ENCODE measurements around the gene VPS52. TPM values are rescaled to one million over a fixed set of nuclear protein-coding genes. Genes with fewer than 3 reads are reported as not detected.

VPS52 gene
- total RNA-seq, 2 experiments from 2014 or later: 31.2 to 34.3 TPM

DNA sequence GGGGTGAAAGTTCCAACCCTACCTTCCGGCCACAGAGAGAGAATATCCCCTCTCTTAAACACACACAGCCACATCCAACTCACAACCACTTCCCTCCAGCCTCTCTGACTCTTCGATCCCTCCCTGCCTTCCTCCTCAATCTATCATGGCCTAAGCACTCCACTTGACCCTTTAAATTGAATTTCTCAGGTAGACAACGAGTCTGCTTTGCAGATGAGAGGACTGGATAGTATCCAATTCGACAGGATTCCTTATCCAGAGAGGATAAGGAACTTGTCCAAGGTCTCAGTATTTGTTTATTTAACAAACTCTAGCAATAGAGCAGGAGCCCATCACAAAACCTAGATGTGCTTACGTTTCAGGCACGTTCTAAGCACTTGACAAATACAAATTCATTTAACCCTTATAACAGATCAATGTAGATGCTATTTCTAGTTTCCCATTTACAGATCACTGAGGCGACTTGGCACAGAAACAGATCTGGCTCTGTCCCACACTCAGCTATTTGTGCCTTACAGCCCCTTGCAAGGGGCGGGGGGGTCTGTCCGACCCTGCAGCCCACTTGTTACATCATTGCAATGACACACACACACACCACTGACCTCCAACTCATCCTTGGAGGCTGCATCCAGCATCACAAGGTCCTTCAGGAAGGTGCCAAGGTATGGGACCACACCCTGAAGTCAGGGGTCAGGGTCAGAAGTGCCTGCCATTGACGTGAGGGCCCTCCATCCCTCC, 22.6 kb upstream of the VPS52 start:
- no peak for TF ChIP-seq CTCF (IDR thresholded peaks at IDR 0.05)
- ChIA-PET POLR2A (interaction anchor here (13.9 kb wide), 1 partner anchor 16 kb away, joined by 261 read pairs; the partner anchor contains the start of gene B3GALT4), CTCF (interaction anchor here (1.0 kb wide), 1 partner anchor 17 kb away, joined by 3 read pairs; the partner anchor contains the start of gene B3GALT4)
- intact Hi-C loops (cut with micrococcal nuclease): no loop called here
- Mint-ChIP-seq H3K36me3 (ENCODE audit: low read depth) (peaks cover 28% of the 10 kb centered on the region), H3K27me3 (no peaks in the 10 kb centered on the region), H3K4me1 (ENCODE audit: low read depth) (peaks cover 25% of the 10 kb centered on the region), H3K9me3 (no peaks in the 10 kb centered on the region), H3K27ac (peak overlapping the region; percentile 18), H3K4me3 (no peak overlapping the region)
- DNase-seq (no peak), ATAC-seq (no peak)

- Mint-ChIP-seq H3K4me1 (ENCODE audit: low read depth) (peaks cover 27% of the 10 kb centered on the region), H3K27ac (no peak overlapping the region), H3K36me3 (ENCODE audit: low read depth) (peaks cover 30% of the 10 kb centered on the region), H3K9me3 (no peaks in the 10 kb centered on the region), H3K4me3 (no peak overlapping the region), H3K27me3 (no peaks in the 10 kb centered on the region)
- TF ChIP-seq CTCF (IDR thresholded peaks at IDR 0.05): no peak
- ChIA-PET CTCF (interaction anchor here (1.5 kb wide), 1 partner anchor 167 kb away, joined by 3 read pairs; no protein-coding TSS in a partner anchor), POLR2A (interaction anchor here (0.6 to 13.9 kb wide), 4 partner anchors 15 to 126 kb away, joined by 3 to 261 read pairs (median 35); partner anchors contain the start of genes B3GALT4, RPS18, TAPBP and VPS52)
- no peak for DNase-seq
- intact Hi-C loops (cut with micrococcal nuclease): no loop called here
- ATAC-seq: no peak
Measured at GRCh38 chr6:33292996-33293682, 21.5 kb upstream of the VPS52 start.

- H3K4me3 Mint-ChIP-seq: peak overlapping the region; percentile 89
- H3K36me3 Mint-ChIP-seq (ENCODE audit: low read depth): peaks cover 44% of the 10 kb centered on the region
- no peak for ATAC-seq
- H3K4me1 Mint-ChIP-seq (ENCODE audit: low read depth): peaks cover 33% of the 10 kb centered on the region
- peak overlapping the region; percentile 89 for H3K27ac Mint-ChIP-seq
- intact Hi-C loops (cut with micrococcal nuclease): no loop called here
- TF ChIP-seq CTCF (IDR thresholded peaks at IDR 0.05): no peak
- H3K9me3 Mint-ChIP-seq: no peaks in the 10 kb centered on the region
- ChIA-PET CTCF (interaction anchor here (0.8 to 4.6 kb wide), 6 partner anchors 9 to 100 kb away, joined by 3 to 35 read pairs (median 6); partner anchors contain the start of genes B3GALT4, RGL2, RPS18 and VPS52), POLR2A (interaction anchor here (1.2 to 13.9 kb wide), 9 partner anchors 9 to 132 kb away, joined by 4 to 261 read pairs (median 12); partner anchors contain the start of genes B3GALT4, RGL2, RPS18 and TAPBP)
- H3K27me3 Mint-ChIP-seq: no peaks in the 10 kb centered on the region
- DNase-seq: no peak
Measured at GRCh38 chr6:33290459-33290858, 18.8 kb upstream of the VPS52 start.

DNA sequence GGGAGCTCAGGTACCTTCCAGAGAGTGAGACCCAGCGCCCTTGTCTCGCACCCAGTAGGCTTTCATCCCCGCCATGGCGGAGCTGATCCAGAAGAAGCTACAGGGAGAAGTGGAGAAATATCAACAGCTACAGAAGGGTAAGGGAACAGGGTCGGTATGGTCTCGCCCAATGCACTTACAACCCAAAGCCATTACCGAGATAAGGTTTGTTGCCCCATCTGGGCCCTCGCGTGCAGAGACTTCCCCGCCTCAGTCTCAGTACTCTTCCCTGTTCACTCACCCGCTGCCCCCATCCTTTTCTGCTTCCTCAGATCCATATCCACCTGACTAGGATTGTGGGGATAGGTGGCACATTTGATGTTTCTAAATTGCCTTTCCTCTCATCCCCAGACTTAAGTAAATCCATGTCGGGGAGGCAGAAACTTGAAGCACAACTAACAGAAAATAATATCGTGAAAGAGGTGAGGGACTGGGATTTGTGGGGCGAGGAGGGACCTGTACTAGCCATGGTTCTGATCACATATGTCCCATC, 18.2 kb upstream of the VPS52 start:
- CTCF ChIA-PET: interaction anchor here (0.7 to 4.6 kb wide), 7 partner anchors 10 to 101 kb away, joined by 3 to 35 read pairs (median 5); partner anchors contain the start of genes B3GALT4, RGL2, RPS18 and VPS52
- H3K27me3 Mint-ChIP-seq: no peaks in the 10 kb centered on the region
- H3K36me3 Mint-ChIP-seq (ENCODE audit: low read depth): peaks cover 45% of the 10 kb centered on the region

More for the DNA sequence above, 18.2 kb upstream of the VPS52 start:
- Mint-ChIP-seq H3K4me3 (peak overlapping the region; percentile 89), H3K9me3 (no peaks in the 10 kb centered on the region), H3K4me1 (ENCODE audit: low read depth) (peaks cover 33% of the 10 kb centered on the region), H3K27ac (peak overlapping the region; percentile 89)
- ATAC-seq (peak; percentile 1), DNase-seq (peak; percentile 24)
- intact Hi-C loops (cut with micrococcal nuclease): no loop called here
- POLR2A ChIA-PET: interaction anchor here (1.2 to 13.9 kb wide), 10 partner anchors 9 to 141 kb away, joined by 3 to 261 read pairs (median 10); partner anchors contain the start of genes B3GALT4, RGL2, RPS18 and TAPBP
- TF ChIP-seq CTCF (IDR thresholded peaks at IDR 0.05): no peak

Measured in activated CD8-positive, alpha-beta T cell treated with anti-CD3 and anti-CD28 coated beads for 36 hours (primary cell).